Chondrocyte (in vitro differentiated cells): ENCODE results near the gene ENTPD8. TPM values are rescaled to one million over a fixed set of nuclear protein-coding genes. Genes with fewer than 3 reads are reported as not detected.

Experiments
- DNase-seq: peaks from one replicate; pipeline ENCODE4 v3.0.0; 2021; ENCODE audit warnings: mixed read lengths, low spot score
- H3K27ac Mint-ChIP-seq: one replicate; pipeline ENCODE4 v1.8.0; 2021; ENCODE audit warnings: mild to moderate bottlenecking, moderate library complexity, mixed read lengths; ENCODE audit not compliant: unreplicated experiment
- H3K27me3 Mint-ChIP-seq: 2 replicates; pipeline ENCODE4 v1.8.0; 2021; ENCODE audit warnings: low read depth, mixed read lengths
- H3K36me3 Mint-ChIP-seq: 2 replicates; pipeline ENCODE4 v1.8.0; 2021; ENCODE audit warnings: low read depth, mixed read lengths
- H3K4me1 Mint-ChIP-seq: 2 replicates; pipeline ENCODE4 v1.8.0; 2021; ENCODE audit warnings: low read depth, mild to moderate bottlenecking, mixed read lengths
- H3K4me3 Mint-ChIP-seq: one replicate; pipeline ENCODE4 v1.8.0; 2021; ENCODE audit warnings: mild to moderate bottlenecking, moderate library complexity, mixed read lengths; ENCODE audit not compliant: unreplicated experiment
- H3K9me3 Mint-ChIP-seq: 2 replicates; pipeline ENCODE4 v1.8.0; 2021; ENCODE audit warnings: low read depth, mixed read lengths
- CTCF ChIP-seq: fragments of 200-600 bp; sonication (generic); IDR thresholded peaks from 2 replicates; pipeline ENCODE4 v1.5.0; 2021; ENCODE audit warnings: antibody characterized with exemption, mild to moderate bottlenecking, moderate library complexity
- total RNA-seq: library from RNA; stranded (reverse); gene quantifications from 3 replicates; pipeline ENCODE4 v1.2.1, GENCODE V29; 2021

ENTPD8 gene
- total RNA-seq, 1 donor from 2014 or later, result 0.10 TPM

GRCh38 chr9:137396227-137396626, 44.9 kb downstream of the ENTPD8 start:
- Mint-ChIP-seq H3K27me3 (no peaks in the 10 kb centered on the region), H3K4me1 (no peaks in the 10 kb centered on the region), H3K4me3 (no peak overlapping the region), H3K9me3 (no peaks in the 10 kb centered on the region), H3K36me3 (peaks cover 7% of the 10 kb centered on the region), H3K27ac (no peak overlapping the region)
- DNase-seq, result no peak
- no peak for TF ChIP-seq CTCF

- DNase-seq, result no peak
- TF ChIP-seq CTCF, result no peak
- Mint-ChIP-seq H3K4me3 (no peak overlapping the region), H3K36me3 (peaks cover 7% of the 10 kb centered on the region), H3K27me3 (no peaks in the 10 kb centered on the region), H3K4me1 (no peaks in the 10 kb centered on the region), H3K9me3 (no peaks in the 10 kb centered on the region), H3K27ac (no peak overlapping the region)
Measured at GRCh38 chr9:137395666-137396010, 45.5 kb downstream of the ENTPD8 start.

GRCh38 chr9:137394866-137395665, 46.1 kb downstream of the ENTPD8 start:
- Mint-ChIP-seq H3K9me3 (no peaks in the 10 kb centered on the region), H3K27ac (no peak overlapping the region), H3K36me3 (peaks cover 5% of the 10 kb centered on the region), H3K27me3 (no peaks in the 10 kb centered on the region), H3K4me1 (no peaks in the 10 kb centered on the region), H3K4me3 (no peak overlapping the region)
- no peak for TF ChIP-seq CTCF
- DNase-seq, result no peak

GRCh38 chr9:137393176-137394150, 47.7 kb downstream of the ENTPD8 start:
- DNase-seq, result no peak
- Mint-ChIP-seq H3K36me3 (peaks cover 8% of the 10 kb centered on the region), H3K27me3 (no peaks in the 10 kb centered on the region), H3K27ac (no peak overlapping the region), H3K4me3 (no peak overlapping the region), H3K4me1 (no peaks in the 10 kb centered on the region), H3K9me3 (no peaks in the 10 kb centered on the region)
- TF ChIP-seq CTCF, result no peak

GRCh38 chr9:137392232-137393007, 48.7 kb downstream of the ENTPD8 start:
- H3K36me3 Mint-ChIP-seq, result peaks cover 6% of the 10 kb centered on the region
- H3K27me3 Mint-ChIP-seq, result no peaks in the 10 kb centered on the region
- DNase-seq, result peak; percentile 90
- no peak for TF ChIP-seq CTCF
- H3K4me1 Mint-ChIP-seq, result no peaks in the 10 kb centered on the region
- no peak overlapping the region for H3K4me3 Mint-ChIP-seq
- no peaks in the 10 kb centered on the region for H3K9me3 Mint-ChIP-seq
- H3K27ac Mint-ChIP-seq, result no peak overlapping the region
